Hepatocyte (in vitro differentiated cells): ENCODE results near the gene EGFL8. TPM values are rescaled to one million over a fixed set of nuclear protein-coding genes. Genes with fewer than 3 reads are reported as not detected.
A peak's percentile ranks its signal among the peaks of the same experiment; 100 is the strongest.
"Not testable (repeated sequence)": the region's sequence is repeated elsewhere in the genome, so short reads cannot be mapped to it uniquely, and the experiment has no call there.

Experiments
- DNase-seq: peaks from one replicate; pipeline ENCODE4 v3.0.0-alpha.2; 2016; ENCODE audit warnings: low spot score
- H2AFZ ChIP-seq: fragments of 200-600 bp; sonication (generic); 2 replicates; pipeline ENCODE4 v1.6.0; 2016; ENCODE audit warnings: antibody characterized with exemption, mild to moderate bottlenecking
- H3K27ac ChIP-seq: fragments of 200-600 bp; sonication (generic); 2 replicates; pipeline ENCODE4 v1.5.1; 2016; ENCODE audit warnings: mild to moderate bottlenecking
- H3K27me3 ChIP-seq: fragments of 200-600 bp; sonication (generic); 2 replicates; pipeline ENCODE4 v1.6.1; 2016
- H3K36me3 ChIP-seq: fragments of 200-600 bp; sonication (generic); replicated peaks from 2 replicates; pipeline ENCODE4 v1.5.1; 2016; ENCODE audit warnings: low read depth; ENCODE audit not compliant: insufficient read depth
- H3K4me1 ChIP-seq: fragments of 200-600 bp; sonication (generic); 2 replicates; pipeline ENCODE4 v1.5.1; 2016; ENCODE audit warnings: mild to moderate bottlenecking, moderate library complexity; ENCODE audit not compliant: insufficient read depth
- H3K4me2 ChIP-seq: fragments of 200-600 bp; sonication (generic); 2 replicates; pipeline ENCODE4 v1.6.0; 2016
- H3K4me3 ChIP-seq: fragments of 200-600 bp; sonication (generic); 2 replicates; pipeline ENCODE4 v1.5.1; 2016; ENCODE audit warnings: mild to moderate bottlenecking
- H3K79me2 ChIP-seq: fragments of 200-600 bp; sonication (generic); 2 replicates; pipeline ENCODE4 v1.6.0; 2017; ENCODE audit warnings: mild to moderate bottlenecking
- H3K9me2 ChIP-seq: fragments of 200-600 bp; sonication (generic); replicated peaks from 2 replicates; pipeline ENCODE4 v1.6.0; 2017; ENCODE audit warnings: mild to moderate bottlenecking; ENCODE audit not compliant: insufficient read depth
- H3K9me3 ChIP-seq: fragments of 200-600 bp; sonication (generic); 2 replicates; pipeline ENCODE4 v1.5.1; 2016; ENCODE audit warnings: low read depth, mild to moderate bottlenecking
- H4K20me1 ChIP-seq: fragments of 200-600 bp; sonication (generic); 2 replicates; pipeline ENCODE4 v1.6.0; 2016; ENCODE audit warnings: mild to moderate bottlenecking; ENCODE audit not compliant: insufficient read depth, poor library complexity, severe bottlenecking
- EZH2 ChIP-seq: fragments of 200-600 bp; sonication (generic); IDR thresholded peaks from 2 replicates; pipeline ENCODE4 v1.6.1; 2016; ENCODE audit warnings: antibody characterized with exemption, mild to moderate bottlenecking, borderline replicate concordance
- EZH2phosphoT487 ChIP-seq: fragments of 200-600 bp; sonication (generic); IDR thresholded peaks from one replicate; pipeline ENCODE4 v1.6.1; 2018; ENCODE audit warnings: antibody characterized with exemption, mild to moderate bottlenecking, low read depth, moderate library complexity; ENCODE audit not compliant: unreplicated experiment, severe bottlenecking
- WGBS: methylation state at CpG from one replicate; pipeline ENCODE4 v1.1.6; 2016; ENCODE audit warnings: low lambda C conversion rate; ENCODE audit errors: missing lambda C conversion rate; 5-methylcytosine and 5-hydroxymethylcytosine counted together
- polyA plus RNA-seq: library from polyadenylated mRNA; unstranded; fragments of >200 nt; fragmentation: Nextera tagmentation; extraction: Ambion mirVana; gene quantifications from 2 replicates; pipeline ENCODE4 v1.2.1, GENCODE V29; 2016
- total RNA-seq: library from RNA; depleted of rRNA; stranded (reverse); fragments of >200 nt; gene quantifications from 2 replicates; pipeline ENCODE4 v1.2.3, GENCODE V29; 2014
- TF ChIP-seq, protein P1 (sequence below): fragments of 200-600 bp; sonication (generic); IDR thresholded peaks from 2 replicates; pipeline ENCODE4 v1.5.1; 2016; ENCODE audit warnings: antibody characterized with exemption, mild to moderate bottlenecking; ENCODE audit not compliant: poor library complexity

The EGFL8 gene
- total and polyA plus RNA-seq, 2 experiments from 2014 or later = 4.5 to 12.2 TPM

DNA sequence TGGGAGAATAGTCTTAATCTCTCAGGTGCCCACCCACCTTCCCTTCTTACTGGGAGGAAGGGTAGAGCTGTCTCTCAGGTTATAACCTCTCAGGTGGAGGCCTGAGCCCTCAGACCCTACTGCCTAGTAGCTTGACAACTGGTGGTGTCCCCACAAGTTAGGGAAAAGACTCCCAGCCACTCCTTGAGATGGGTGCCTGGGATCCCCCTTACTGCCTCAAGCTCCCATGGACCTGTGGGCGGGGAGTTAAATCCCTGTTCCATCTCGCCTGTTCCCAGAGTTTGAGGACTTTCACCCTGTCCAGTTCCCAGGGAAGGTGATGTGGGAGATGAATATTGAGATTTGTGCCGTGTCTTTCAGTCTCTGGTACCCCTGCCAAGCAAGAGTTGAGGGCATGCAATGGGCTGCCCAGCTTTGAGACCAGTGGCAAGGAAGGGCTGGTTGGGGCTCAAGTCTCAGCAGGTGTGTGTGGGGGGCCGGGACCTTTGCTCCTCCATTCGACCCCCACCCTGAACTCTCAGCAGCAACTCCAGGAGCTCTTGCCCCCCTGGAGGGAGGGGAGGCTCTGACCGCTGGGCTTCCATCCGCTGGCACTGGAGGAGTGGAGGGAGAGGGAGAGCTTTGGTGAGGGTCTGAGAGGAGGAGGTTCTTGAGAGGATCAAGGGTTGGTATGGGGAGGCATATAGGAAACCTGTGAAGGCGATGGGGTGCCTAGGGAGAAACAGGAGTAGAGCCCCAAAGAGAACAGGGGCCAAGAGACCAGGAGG, 26.7 kb downstream of the EGFL8 start:
- peak overlapping the region; percentile 97 for H3K27ac ChIP-seq
- H3K79me2 ChIP-seq = peaks cover 33% of the 10 kb centered on the region
- no peaks in the 10 kb centered on the region for H3K9me2 ChIP-seq
- H2AFZ ChIP-seq = no peak overlapping the region
- no peaks in the 10 kb centered on the region for H4K20me1 ChIP-seq
- 86% methylated on average over 8 of the region's 8 CpGs for WGBS
- peak overlapping the region; percentile 89 for H3K4me2 ChIP-seq
- H3K4me3 ChIP-seq = no peak overlapping the region
- TF ChIP-seq, protein P1, sequence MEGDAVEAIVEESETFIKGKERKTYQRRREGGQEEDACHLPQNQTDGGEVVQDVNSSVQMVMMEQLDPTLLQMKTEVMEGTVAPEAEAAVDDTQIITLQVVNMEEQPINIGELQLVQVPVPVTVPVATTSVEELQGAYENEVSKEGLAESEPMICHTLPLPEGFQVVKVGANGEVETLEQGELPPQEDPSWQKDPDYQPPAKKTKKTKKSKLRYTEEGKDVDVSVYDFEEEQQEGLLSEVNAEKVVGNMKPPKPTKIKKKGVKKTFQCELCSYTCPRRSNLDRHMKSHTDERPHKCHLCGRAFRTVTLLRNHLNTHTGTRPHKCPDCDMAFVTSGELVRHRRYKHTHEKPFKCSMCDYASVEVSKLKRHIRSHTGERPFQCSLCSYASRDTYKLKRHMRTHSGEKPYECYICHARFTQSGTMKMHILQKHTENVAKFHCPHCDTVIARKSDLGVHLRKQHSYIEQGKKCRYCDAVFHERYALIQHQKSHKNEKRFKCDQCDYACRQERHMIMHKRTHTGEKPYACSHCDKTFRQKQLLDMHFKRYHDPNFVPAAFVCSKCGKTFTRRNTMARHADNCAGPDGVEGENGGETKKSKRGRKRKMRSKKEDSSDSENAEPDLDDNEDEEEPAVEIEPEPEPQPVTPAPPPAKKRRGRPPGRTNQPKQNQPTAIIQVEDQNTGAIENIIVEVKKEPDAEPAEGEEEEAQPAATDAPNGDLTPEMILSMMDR = no peak
- TF ChIP-seq EZH2phosphoT487 (no peak), EZH2 (no peak)
- DNase-seq = no peak
- H3K4me1 ChIP-seq = peaks cover 30% of the 10 kb centered on the region
- no peaks in the 10 kb centered on the region for H3K9me3 ChIP-seq
- H3K36me3 ChIP-seq = no peaks in the 10 kb centered on the region
- H3K27me3 ChIP-seq = no peaks in the 10 kb centered on the region

- no peak overlapping the region for H2AFZ ChIP-seq
Measured at GRCh38 chr6:32191696-32192607, 27.6 kb downstream of the EGFL8 start.

GRCh38 chr6:32192608-32193039, 28.2 kb downstream of the EGFL8 start, which contains the start of gene GPSM3:
Gene GPSM3 (minus strand): TSS chr6:32192643. CDS start chr6:32192513, 130 bp downstream.
- Histone ChIP-seq H3K4me1 (peaks cover 32% of the 10 kb centered on the region), H3K79me2 (peaks cover 25% of the 10 kb centered on the region), H2AFZ (no peak within 1 kb of the TSS), H3K27ac (peak within 1 kb of the TSS; percentile 97), H3K4me3 (no peak within 1 kb of the TSS), H3K36me3 (no peaks in the 10 kb centered on the region), H3K9me3 (no peaks in the 10 kb centered on the region), H3K9me2 (no peaks in the 10 kb centered on the region), H3K27me3 (no peaks in the 10 kb centered on the region), H3K4me2 (peak within 1 kb of the TSS; percentile 41), H4K20me1 (no peaks in the 10 kb centered on the region)
- WGBS = 38% methylated on average over 3 of the region's 5 CpGs
- no peak for DNase-seq
- TF ChIP-seq EZH2 = no peak
- TF ChIP-seq EZH2phosphoT487 = no peak
- TF ChIP-seq, protein P1 = no peak

More at GRCh38 chr6:32191696-32192607, 27.6 kb downstream of the EGFL8 start:
- Histone ChIP-seq H3K79me2 (peaks cover 32% of the 10 kb centered on the region), H3K27ac (peak overlapping the region; percentile 97), H3K27me3 (no peaks in the 10 kb centered on the region), H3K4me3 (no peak overlapping the region), H3K9me3 (no peaks in the 10 kb centered on the region), H3K36me3 (no peaks in the 10 kb centered on the region), H4K20me1 (no peaks in the 10 kb centered on the region), H3K9me2 (no peaks in the 10 kb centered on the region), H3K4me2 (peak overlapping the region; percentile 41), H3K4me1 (peaks cover 30% of the 10 kb centered on the region)
- WGBS = 86% methylated on average over 10 of the region's 15 CpGs
- DNase-seq = no peak
- TF ChIP-seq EZH2 (no peak), EZH2phosphoT487 (no peak)
- TF ChIP-seq, protein P1 = no peak

- Histone ChIP-seq H3K4me2 (peak overlapping the region; percentile 41), H3K79me2 (peaks cover 21% of the 10 kb centered on the region), H3K27ac (peak overlapping the region; percentile 71), H3K4me1 (peaks cover 32% of the 10 kb centered on the region)
- not testable (repeated sequence) for H3K9me2 ChIP-seq, H3K9me3 ChIP-seq, DNase-seq, H2AFZ ChIP-seq, H3K4me3 ChIP-seq, H3K27me3 ChIP-seq, H4K20me1 ChIP-seq, H3K36me3 ChIP-seq
- 87% methylated on average over 13 of the region's 13 CpGs for WGBS
Measured at GRCh38 chr6:32193096-32193495, 28.7 kb downstream of the EGFL8 start.
